Measurements from ENCODE around the gene ARHGAP33. TPM values are rescaled to one million over a fixed set of nuclear protein-coding genes. Genes with fewer than 3 reads are reported as not detected.

Gene ARHGAP33
- total RNA-seq, 1 experiment from 2014 or later: 27.0 TPM

GRCh38 chr19:35750167-35750566 is 25.2 kb upstream of the ARHGAP33 start:
- no peak for DNase-seq

DNA sequence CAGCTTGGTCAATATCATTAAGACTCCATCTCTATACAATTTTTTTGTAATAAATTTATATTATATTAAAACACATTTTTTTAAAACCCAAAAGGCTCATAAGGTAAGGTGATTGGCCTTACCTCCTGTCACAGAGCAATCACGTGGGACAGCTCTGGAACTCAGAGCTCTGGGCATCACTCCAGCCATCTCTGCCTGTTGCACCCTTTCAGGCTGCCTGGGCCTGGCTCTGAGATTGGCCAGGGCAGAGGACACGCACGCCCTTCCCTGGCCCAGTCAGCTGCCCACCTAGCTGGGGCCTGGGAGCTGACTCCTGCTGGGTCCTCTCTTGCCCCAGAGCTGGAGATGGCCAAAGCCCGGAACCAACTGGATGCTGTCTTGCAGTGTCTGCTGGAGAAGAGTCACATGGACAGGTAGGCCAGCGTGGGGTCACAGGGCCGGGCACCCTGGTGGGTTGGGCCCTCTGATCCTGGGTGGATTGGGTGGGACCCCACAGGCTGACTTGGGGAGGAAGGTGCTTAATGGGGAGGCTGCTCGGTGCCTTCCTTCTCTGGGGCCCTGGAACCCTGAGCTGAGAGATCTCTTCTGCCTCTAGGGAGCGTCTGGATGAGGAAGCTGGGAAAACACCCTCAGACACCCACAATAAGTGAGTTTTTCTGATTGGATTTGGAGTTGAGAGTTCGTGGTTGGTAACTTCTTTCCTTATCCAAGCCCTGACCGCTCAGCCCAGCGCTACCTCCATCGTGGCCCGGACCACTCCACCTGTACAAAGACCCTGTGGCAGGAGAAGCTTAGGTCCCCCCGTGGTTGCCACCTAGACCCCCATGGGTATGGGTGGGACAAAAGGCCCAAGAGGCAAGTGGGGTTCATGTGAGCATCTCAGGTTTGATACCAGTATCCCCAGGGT is 23.3 kb upstream of the ARHGAP33 start:
- no peaks in the 10 kb centered on the region for H3K9me3 Mint-ChIP-seq (ENCODE audit: low read depth, unreplicated experiment)
- BruUV-seq (replicated peaks): no TSS peak
- H3K4me1 Mint-ChIP-seq (ENCODE audit: low read depth, unreplicated experiment): peaks cover 18% of the 10 kb centered on the region
- TF ChIP-seq, protein P1, sequence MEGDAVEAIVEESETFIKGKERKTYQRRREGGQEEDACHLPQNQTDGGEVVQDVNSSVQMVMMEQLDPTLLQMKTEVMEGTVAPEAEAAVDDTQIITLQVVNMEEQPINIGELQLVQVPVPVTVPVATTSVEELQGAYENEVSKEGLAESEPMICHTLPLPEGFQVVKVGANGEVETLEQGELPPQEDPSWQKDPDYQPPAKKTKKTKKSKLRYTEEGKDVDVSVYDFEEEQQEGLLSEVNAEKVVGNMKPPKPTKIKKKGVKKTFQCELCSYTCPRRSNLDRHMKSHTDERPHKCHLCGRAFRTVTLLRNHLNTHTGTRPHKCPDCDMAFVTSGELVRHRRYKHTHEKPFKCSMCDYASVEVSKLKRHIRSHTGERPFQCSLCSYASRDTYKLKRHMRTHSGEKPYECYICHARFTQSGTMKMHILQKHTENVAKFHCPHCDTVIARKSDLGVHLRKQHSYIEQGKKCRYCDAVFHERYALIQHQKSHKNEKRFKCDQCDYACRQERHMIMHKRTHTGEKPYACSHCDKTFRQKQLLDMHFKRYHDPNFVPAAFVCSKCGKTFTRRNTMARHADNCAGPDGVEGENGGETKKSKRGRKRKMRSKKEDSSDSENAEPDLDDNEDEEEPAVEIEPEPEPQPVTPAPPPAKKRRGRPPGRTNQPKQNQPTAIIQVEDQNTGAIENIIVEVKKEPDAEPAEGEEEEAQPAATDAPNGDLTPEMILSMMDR (IDR thresholded peaks at IDR 0.05; ENCODE audit: unreplicated experiment): no peak
- H3K27ac Mint-ChIP-seq (ENCODE audit: unreplicated experiment): no peak overlapping the region
- peaks cover 53% of the 10 kb centered on the region for H3K36me3 Mint-ChIP-seq (ENCODE audit: insufficient read depth, unreplicated experiment)
- H3K4me3 Mint-ChIP-seq (ENCODE audit: low read depth, unreplicated experiment): no peak overlapping the region
- intact Hi-C loops (cut with micrococcal nuclease; ENCODE audit: unreplicated experiment): no loop called here
- CTCF ChIA-PET: no interaction called here
- no peak for DNase-seq
- no peaks in the 10 kb centered on the region for H3K27me3 Mint-ChIP-seq (ENCODE audit: unreplicated experiment)

More at GRCh38 chr19:35750167-35750566, 25.2 kb upstream of the ARHGAP33 start:
- Mint-ChIP-seq H3K4me3 (ENCODE audit: low read depth, unreplicated experiment) (peak overlapping the region; percentile 90), H3K27ac (ENCODE audit: unreplicated experiment) (no peak overlapping the region), H3K27me3 (ENCODE audit: unreplicated experiment) (no peaks in the 10 kb centered on the region), H3K36me3 (ENCODE audit: insufficient read depth, unreplicated experiment) (peaks cover 57% of the 10 kb centered on the region), H3K9me3 (ENCODE audit: low read depth, unreplicated experiment) (no peaks in the 10 kb centered on the region), H3K4me1 (ENCODE audit: low read depth, unreplicated experiment) (peaks cover 37% of the 10 kb centered on the region)
- TF ChIP-seq, protein P1 (IDR thresholded peaks at IDR 0.05; ENCODE audit: unreplicated experiment): no peak
- intact Hi-C loops (cut with micrococcal nuclease; ENCODE audit: unreplicated experiment): no loop called here
- CTCF ChIA-PET: no interaction called here
- no TSS peak for BruUV-seq (replicated peaks)

- no peak for DNase-seq
- H3K4me3 Mint-ChIP-seq (ENCODE audit: low read depth, unreplicated experiment): no peak overlapping the region
- no TSS peak for BruUV-seq (replicated peaks)
- H3K4me1 Mint-ChIP-seq (ENCODE audit: low read depth, unreplicated experiment): peaks cover 16% of the 10 kb centered on the region
- H3K27ac Mint-ChIP-seq (ENCODE audit: unreplicated experiment): no peak overlapping the region
- intact Hi-C loops (cut with micrococcal nuclease; ENCODE audit: unreplicated experiment): no loop called here
- no peaks in the 10 kb centered on the region for H3K9me3 Mint-ChIP-seq (ENCODE audit: low read depth, unreplicated experiment)
- peaks cover 60% of the 10 kb centered on the region for H3K36me3 Mint-ChIP-seq (ENCODE audit: insufficient read depth, unreplicated experiment)
- TF ChIP-seq, protein P1 (IDR thresholded peaks at IDR 0.05; ENCODE audit: unreplicated experiment): no peak
- H3K27me3 Mint-ChIP-seq (ENCODE audit: unreplicated experiment): no peaks in the 10 kb centered on the region
- CTCF ChIA-PET: no interaction called here
Observed at GRCh38 chr19:35752746-35753350, 22.5 kb upstream of the ARHGAP33 start.

DNA sequence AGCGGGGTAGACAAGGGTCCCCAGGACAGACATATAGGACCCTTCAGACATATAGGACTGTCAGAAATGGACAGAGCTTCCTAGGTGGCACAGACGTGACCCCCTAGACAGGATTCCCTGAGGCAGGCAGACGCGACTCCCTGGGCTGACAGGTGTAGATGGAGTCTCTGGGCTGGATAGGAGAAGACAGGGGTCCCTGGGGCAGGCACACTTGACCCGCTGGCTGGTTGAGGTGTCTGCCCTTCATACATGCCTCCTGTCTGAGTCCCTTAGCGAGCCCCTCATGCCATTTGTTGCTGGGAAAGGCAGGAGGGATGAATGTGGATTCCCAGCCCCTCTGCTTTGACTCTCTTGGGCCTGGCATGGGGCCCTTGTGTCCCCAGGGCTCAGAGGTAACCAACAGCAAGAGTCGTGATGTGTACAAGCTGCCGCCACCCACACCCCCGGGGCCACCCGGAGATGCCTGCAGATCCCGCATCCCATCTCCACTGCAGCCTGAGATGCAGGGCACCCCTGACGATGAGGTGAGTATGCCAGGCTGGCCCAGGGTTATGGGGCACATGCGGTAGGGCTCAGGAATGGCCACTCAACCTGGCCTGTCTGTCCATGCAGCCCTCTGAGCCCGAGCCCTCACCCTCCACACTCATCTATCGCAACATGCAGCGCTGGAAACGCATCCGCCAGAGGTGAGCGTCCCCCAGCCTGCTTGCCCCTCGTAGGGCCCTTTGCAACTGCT is 21.6 kb upstream of the ARHGAP33 start:
- intact Hi-C loops (cut with micrococcal nuclease; ENCODE audit: unreplicated experiment): no loop called here
- Mint-ChIP-seq H3K9me3 (ENCODE audit: low read depth, unreplicated experiment) (no peaks in the 10 kb centered on the region), H3K4me3 (ENCODE audit: low read depth, unreplicated experiment) (no peak overlapping the region), H3K36me3 (ENCODE audit: insufficient read depth, unreplicated experiment) (peaks cover 60% of the 10 kb centered on the region), H3K4me1 (ENCODE audit: low read depth, unreplicated experiment) (peaks cover 15% of the 10 kb centered on the region), H3K27ac (ENCODE audit: unreplicated experiment) (no peak overlapping the region), H3K27me3 (ENCODE audit: unreplicated experiment) (no peaks in the 10 kb centered on the region)
- BruUV-seq (replicated peaks): no TSS peak
- DNase-seq: no peak
- CTCF ChIA-PET: no interaction called here
- TF ChIP-seq, protein P1 (IDR thresholded peaks at IDR 0.05; ENCODE audit: unreplicated experiment): no peak
